Measurements from ENCODE around the gene UCKL1.

Gene UCKL1

DNA sequence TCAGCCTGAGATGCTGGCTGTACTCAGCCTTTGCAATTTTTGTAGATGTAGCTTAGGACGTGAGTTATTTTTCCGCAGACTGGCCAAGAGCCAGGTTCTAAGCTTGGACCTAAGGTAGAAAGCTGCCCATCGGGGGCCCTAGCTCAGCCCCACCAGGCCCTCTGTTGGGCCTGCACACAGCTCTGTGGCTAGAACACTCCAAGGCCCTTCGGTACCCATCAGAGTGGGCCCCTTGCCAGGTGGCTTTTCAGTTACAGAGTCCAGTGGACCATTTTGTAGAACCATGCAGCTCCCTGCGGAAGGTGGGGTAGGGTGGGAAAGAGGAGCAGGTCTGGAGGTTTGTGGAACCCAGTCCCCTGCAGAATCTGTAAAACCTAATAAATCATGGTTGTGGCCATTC lies 22.6 kb downstream of the UCKL1 start:
- no peak for TF ChIP-seq GATA3 (IDR thresholded peaks at IDR 0.05; ENCODE audit: low read depth, low read length)
- no peak for TF ChIP-seq GATA2 (IDR thresholded peaks at IDR 0.05; ENCODE audit: low read depth, low read length)

DNA sequence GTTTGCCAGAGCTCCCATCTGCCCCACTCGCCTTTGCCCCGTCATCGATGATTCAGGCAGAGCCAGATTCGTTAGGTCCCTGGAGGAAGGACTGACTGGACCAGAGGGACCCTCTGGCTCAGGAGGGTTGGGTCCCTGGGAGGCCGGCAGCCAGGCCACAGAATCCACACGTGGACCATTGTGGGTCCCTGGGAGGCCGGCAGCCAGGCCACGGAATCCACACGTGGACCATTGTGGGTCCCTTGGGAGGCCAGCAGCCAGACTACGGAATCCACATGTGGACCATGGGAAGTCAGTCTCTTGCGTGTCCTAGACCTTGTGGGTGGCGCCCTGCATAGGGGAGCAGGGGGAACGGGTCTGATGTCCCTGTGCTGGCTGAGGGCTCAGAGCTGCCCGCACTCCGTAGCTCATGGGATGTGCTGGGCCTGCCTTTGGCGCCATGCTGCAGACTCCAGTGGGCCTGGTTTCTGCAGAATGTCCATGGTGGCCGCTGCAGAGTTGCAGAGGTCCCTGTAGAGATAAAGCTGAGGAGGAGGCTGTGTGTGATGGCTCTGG lies 23.5 kb downstream of the UCKL1 start:
- TF ChIP-seq GATA2 (IDR thresholded peaks at IDR 0.05; ENCODE audit: low read depth, low read length), result no peak
- TF ChIP-seq GATA3 (IDR thresholded peaks at IDR 0.05; ENCODE audit: low read depth, low read length), result no peak

DNA sequence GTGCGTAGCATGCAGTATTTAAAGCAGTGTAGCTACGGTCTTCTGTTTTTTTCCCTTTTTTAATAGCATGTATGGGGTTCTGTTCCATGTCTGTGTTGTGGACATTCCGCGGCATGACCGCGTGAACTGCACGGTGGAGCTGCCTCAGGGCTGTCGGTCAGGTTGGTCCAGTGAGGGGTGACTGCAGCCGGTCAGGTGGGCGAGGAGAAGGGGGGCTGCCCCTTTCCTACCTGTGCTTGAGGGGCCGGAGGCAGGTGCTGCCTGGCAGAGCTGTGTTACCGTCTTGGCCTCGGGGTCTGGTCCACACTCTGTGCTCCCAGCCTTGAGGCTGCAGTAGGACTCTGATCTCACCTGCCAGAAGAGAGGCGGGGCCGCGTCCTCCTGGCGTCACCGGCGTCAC lies 24.5 kb downstream of the UCKL1 start:
- no peak for TF ChIP-seq GATA2 (IDR thresholded peaks at IDR 0.05; ENCODE audit: low read depth, low read length)

DNA sequence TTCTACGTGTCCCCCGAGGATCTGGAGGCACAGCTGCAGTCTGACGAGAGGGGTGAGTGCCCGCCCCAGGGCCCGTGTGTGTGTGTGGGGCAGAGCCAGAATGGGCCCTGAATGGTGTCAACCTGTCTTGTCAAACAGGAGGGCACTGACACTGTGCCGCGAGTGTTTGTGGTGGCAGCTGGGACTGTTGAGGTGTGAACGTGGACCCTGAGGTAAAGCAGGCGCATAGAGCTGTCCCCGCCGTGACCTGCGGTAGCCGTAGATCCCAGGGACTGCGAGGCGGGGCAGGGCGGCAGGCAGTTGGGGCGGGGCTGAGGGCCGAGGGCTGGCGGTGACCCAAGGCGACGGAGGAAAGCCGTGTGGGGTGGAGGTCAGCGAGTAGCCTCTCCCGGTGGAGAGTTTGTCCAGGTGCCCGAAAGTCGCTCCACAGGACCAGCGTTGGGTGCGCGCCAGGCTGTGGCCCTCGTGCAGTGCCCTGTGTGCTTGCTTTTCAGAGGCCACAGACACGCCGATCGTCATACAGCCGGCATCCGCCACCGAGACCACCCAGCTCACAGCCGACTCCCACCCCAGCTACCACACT lies 25.2 kb downstream of the UCKL1 start:
- no peak for TF ChIP-seq GATA3 (IDR thresholded peaks at IDR 0.05; ENCODE audit: low read depth, low read length)
- TF ChIP-seq GATA2 (IDR thresholded peaks at IDR 0.05; ENCODE audit: low read depth, low read length), result no peak

DNA sequence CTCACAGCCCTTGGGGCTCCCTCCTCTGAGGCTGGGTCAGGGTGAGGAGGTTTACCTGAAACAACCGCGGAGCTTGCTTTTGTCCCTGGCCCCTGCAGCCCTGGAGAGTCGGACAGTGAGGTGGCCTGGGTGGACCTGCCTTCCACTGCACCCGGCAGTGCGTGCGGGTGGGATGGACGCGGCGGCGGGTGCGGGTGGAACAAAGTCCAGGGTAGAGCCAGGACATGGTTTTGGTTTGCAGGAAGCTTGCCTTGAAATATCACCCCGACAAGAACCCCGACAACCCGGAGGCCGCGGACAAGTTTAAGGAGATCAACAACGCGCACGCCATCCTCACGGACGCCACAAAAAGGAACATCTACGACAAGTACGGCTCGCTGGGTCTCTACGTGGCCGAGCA lies 27.1 kb downstream of the UCKL1 start:
- no peak for TF ChIP-seq GATA3 (IDR thresholded peaks at IDR 0.05; ENCODE audit: low read depth, low read length)
- no peak for TF ChIP-seq GATA2 (IDR thresholded peaks at IDR 0.05; ENCODE audit: low read depth, low read length)

DNA sequence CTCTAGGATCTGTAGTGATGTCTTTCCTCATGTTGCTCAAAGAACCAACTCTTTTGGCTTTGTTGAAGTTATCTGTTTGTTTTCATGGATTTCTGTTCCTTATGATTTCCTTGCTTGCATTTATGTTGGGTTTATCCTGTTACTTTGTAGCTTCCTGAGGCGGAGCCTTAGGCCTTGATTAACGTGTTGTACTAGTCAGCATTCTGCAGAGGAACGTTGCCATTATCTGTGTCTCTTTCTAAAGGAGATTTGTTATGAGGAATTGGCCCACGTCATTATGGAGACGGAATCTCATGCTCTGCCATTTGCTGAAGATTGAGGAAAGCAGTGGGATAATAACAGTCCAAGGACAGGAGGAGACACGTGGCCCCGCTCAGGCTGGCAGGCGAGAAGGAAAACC lies 29.9 kb downstream of the UCKL1 start:
- no peak for TF ChIP-seq GATA2 (IDR thresholded peaks at IDR 0.05; ENCODE audit: low read depth, low read length)
- no peak for TF ChIP-seq GATA3 (IDR thresholded peaks at IDR 0.05; ENCODE audit: low read depth, low read length)

DNA sequence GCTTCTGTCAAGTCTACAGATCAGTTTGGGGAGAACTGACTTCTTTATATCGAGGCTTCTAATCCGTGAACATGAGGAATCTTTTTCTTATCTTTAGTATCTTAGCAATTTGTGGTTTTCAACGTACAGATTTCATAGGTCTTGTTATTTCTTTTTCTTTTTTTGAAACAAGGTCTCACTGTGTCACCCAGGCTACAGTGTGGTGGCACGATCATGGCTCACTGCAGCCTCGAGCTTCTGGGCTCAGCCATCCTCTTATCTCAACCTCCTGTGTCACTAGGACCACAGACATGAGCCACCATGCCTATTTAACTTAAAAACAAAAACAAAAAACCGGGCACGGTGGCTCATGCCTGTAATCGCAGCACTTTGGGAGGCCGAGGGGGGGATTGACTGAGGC lies 32.0 kb downstream of the UCKL1 start:
- TF ChIP-seq GATA3 (IDR thresholded peaks at IDR 0.05; ENCODE audit: low read depth, low read length), result no peak
- TF ChIP-seq GATA2 (IDR thresholded peaks at IDR 0.05; ENCODE audit: low read depth, low read length), result no peak

DNA sequence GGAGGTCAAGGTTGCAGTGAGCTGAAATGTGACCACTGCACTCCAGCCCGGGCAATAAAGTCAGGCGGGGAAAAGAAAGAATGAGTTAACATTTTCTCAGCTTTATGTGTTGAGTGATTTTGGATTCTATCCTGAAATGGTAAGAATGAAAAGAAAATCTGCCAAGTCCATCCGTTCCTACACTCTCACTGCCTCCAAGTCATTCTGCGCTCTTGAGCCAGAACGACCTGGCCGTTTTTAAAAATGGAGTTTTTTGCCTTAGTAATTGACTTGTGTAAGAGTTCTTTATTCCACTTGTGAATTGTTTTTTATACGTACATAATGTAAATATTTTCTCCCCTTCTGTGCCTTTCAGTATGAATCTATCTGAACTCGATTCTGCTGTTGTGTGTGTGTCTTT lies 32.6 kb downstream of the UCKL1 start:
- no peak for TF ChIP-seq GATA2 (IDR thresholded peaks at IDR 0.05; ENCODE audit: low read depth, low read length)
- no peak for TF ChIP-seq GATA3 (IDR thresholded peaks at IDR 0.05; ENCODE audit: low read depth, low read length)

DNA sequence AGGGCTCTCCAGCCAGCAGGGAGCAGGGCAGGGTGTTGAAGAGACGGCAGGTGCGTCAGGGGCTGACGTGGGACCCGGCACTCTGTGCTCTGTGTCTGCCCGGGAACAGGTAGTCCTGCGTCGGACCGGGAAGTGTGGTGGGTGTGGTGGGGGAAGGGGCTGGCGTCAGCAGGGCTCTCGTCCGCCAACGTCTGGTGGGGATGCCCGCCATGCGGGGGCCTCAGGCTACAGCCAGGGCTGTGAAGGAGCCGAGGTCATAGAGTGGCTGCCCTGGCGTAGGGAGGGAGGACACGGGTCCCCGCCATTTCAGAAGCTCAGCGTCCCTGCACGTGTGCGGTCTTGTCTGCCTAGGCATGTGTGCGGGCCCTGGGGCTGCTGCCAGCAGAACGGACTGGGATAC lies 36.0 kb downstream of the UCKL1 start:
- TF ChIP-seq GATA2 (IDR thresholded peaks at IDR 0.05; ENCODE audit: low read depth, low read length), result no peak
- no peak for TF ChIP-seq GATA3 (IDR thresholded peaks at IDR 0.05; ENCODE audit: low read depth, low read length)

DNA sequence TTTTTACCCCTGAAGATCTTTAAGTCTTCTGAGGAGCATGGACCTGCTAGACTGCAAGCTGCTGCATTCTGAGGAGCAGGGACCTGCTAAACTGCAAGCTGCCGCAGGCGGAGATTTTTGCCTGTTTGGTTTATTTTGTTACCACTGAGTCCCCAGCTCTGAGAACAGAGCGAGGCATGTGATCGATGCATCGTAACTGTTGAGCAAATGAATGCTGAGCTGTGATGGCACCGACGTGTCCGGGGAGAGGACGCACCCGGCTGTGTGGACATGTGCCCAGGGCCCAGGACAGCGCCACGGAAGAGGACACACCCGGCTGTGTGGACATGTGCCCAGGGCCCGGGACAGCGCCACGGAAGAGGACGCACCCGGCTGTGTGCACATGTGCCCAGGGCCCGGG lies 37.1 kb downstream of the UCKL1 start:
- no peak for TF ChIP-seq GATA2 (IDR thresholded peaks at IDR 0.05; ENCODE audit: low read depth, low read length)
- TF ChIP-seq GATA3 (IDR thresholded peaks at IDR 0.05; ENCODE audit: low read depth, low read length), result no peak

DNA sequence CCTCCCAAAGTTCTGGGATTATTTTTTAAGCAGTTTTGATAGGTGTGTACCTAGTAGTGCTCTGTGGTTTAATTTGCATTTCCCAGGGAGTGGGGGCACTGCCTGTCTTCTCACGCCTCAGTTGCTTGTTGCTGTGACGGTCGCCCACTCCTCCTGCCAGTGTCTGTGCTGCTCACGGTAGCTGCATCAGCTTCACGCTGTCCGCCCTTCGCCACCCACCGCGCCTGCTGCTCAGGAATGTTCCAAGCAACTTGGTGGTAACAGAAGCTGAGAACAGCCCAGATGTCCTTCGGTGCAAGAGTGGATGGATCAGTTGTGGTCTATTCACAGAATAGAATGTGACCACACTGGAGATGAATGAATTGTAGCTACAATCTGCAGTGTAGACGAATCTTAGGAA lies 38.4 kb downstream of the UCKL1 start:
- TF ChIP-seq GATA2 (IDR thresholded peaks at IDR 0.05; ENCODE audit: low read depth, low read length) (no peak), GATA3 (IDR thresholded peaks at IDR 0.05; ENCODE audit: low read depth, low read length) (no peak)

DNA sequence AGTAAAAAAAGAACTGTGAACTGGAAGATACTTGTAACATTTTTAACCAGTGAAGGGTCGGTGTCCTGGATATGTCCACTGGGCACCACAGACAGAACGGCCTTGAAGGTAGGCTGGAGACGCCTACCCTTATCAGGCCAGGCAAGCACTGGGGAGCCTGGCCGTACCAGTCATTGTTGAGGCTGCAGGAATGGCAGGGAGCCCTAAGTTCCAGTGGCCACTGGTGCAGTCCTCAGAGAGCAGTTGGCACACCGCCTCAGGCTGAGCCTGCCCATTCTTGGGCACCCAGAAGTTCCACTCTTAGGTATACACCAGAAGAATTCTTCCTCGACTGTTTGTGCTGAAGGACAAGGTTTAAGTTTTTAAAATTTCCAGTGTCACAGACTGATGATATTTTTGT lies 40.7 kb downstream of the UCKL1 start:
- TF ChIP-seq GATA2 (IDR thresholded peaks at IDR 0.05; ENCODE audit: low read depth, low read length), result no peak

DNA sequence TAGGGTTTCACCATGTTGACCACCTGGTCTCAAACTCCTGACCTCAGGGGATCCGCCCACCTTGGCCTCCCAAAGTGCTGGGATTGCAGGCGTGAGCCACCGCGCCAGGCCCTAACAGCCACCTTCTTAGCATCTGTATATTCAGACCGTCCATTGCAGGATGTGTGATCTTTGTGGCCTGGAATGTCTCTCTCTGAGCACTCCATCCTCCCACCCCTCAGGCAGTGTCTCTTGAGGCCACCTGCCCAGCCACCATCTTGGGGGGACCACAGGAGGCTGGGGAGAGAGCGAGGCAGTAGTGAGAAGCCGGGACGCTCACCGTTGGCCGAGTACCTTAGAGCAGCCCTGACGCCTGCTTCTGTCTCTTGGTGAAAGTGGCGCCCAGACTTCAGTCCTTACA lies 42.4 kb downstream of the UCKL1 start:
- TF ChIP-seq GATA2 (IDR thresholded peaks at IDR 0.05; ENCODE audit: low read depth, low read length) (no peak), GATA3 (IDR thresholded peaks at IDR 0.05; ENCODE audit: low read depth, low read length) (no peak)

DNA sequence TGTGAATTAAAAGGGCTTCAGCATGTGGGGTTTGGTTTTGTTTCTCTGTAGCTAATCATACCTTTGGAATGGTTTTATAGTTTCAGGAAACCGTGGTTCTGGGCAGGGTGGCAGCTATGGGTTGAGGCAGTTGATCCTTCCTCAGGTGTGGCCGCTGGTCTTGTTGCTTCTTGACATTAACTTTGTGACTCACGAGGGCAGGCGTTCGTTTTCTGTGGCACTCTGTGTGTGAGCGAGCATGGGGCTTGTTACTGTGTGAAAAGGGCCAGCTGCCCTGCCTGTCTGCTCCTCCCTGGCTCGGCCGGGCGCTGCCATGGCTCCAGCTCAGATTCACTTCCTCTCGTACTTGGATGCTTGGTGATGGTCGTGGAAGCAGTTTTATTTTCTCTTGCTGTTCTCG lies 45.0 kb downstream of the UCKL1 start:
- TF ChIP-seq GATA3 (IDR thresholded peaks at IDR 0.05; ENCODE audit: low read depth, low read length), result no peak
- no peak for TF ChIP-seq GATA2 (IDR thresholded peaks at IDR 0.05; ENCODE audit: low read depth, low read length)

DNA sequence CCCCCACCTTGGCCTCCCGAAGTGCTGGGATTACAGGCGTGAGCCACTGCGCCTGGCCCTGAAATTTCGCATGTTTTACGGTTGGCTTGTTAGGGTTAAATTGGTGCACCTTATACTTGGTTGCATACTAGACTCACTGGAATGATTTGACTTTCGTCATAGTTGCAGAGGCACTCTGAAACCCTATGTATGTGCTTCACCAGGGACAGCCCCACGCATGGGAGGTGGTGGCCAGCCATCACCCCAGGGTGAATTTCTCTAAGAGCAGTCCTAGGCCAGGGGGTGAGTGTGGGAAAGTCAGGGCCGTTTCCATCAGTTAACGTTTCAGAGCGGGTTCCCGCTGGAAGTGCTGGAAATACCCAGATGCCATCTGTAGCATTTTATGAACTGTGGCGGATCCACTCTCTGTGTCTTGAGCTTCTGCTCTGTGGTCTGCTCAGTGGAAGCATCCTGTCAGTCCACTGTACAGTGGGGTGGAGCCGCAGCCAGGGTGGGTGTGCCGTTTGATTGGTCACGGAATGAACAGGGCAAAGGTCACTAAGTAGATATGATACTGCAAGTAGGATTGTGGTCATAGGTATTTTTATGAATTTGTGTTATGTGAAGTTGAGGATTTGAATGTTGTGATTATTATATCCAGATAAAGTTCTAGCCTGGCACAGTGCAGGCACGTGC lies 48.1 kb downstream of the UCKL1 start:
- no peak for TF ChIP-seq GATA3 (IDR thresholded peaks at IDR 0.05; ENCODE audit: low read depth, low read length)
- no peak for TF ChIP-seq GATA2 (IDR thresholded peaks at IDR 0.05; ENCODE audit: low read depth, low read length)

All from SH-SY5Y (cell line).